A549 (cell line): Measurements from ENCODE around the gene NKX2-8. TPM values are rescaled to one million over a fixed set of nuclear protein-coding genes. Genes with fewer than 3 reads are reported as not detected.

Experiments used
- ATAC-seq, 2 experiments: fragments of 200-7000 bp in 1 of 2; fragments of >200 bp in 1 of 2; cut with Nextera tagmentation in 1 of 2; cut with Tn5 transposase in 1 of 2; 3 replicates each; pipeline versions ENCODE4 v1.8.0 to v1.9.1; 2018 to 2020; ENCODE audit warnings: mild to moderate bottlenecking in 1 of 2, moderate library complexity in 1 of 2
- CTCF ChIA-PET: fragments of 300-600 bp; sonication (Branson Sonifier 250); formaldehyde crosslinking; extraction: SDS; loops from one replicate; lab custom pipeline; 2021; ENCODE audit warnings: antibody characterized with exemption, inconsistent platforms; lab: Yijun Ruan, JAX
- POLR2A ChIA-PET: fragments of 350-600 bp; formaldehyde crosslinking; extraction: SDS; loops from one replicate; lab custom pipeline; 2021; ENCODE audit warnings: antibody characterized with exemption, inconsistent platforms; lab: Yijun Ruan, JAX
- DNase-seq, 2 experiments: peaks; one replicate each; pipeline versions ENCODE4 v3.0.0 to v3.0.0-alpha.2; 2011 to 2016; ENCODE audit warnings: low read depth in 1 of 2, low spot score in 1 of 2
- FAIRE-seq: peaks from 2 replicates; lab custom pipeline; 2011; peaks lifted over from hg19 to GRCh38; lab: Jason Lieb, UNC
- H3K27ac ChIP-seq, 2 experiments: fragments of >200 bp; sonication (Bioruptor Twin); formaldehyde crosslinking; 3 replicates each; pipeline ENCODE4 v1.5.1; 2016 to 2017
- H3K4me1 ChIP-seq: fragments of >200 bp; sonication (Bioruptor Twin); formaldehyde crosslinking; 3 replicates; pipeline ENCODE4 v1.6.1; 2016
- H3K4me2 ChIP-seq: fragments of >200 bp; sonication (Bioruptor Twin); formaldehyde crosslinking; 3 replicates; pipeline ENCODE4 v1.6.1; 2016
- H3K4me3 ChIP-seq: fragments of >200 bp; sonication (Bioruptor Twin); formaldehyde crosslinking; 3 replicates; pipeline ENCODE4 v1.5.1; 2016
- H3K9me3 ChIP-seq: fragments of >200 bp; sonication (Bioruptor Twin); formaldehyde crosslinking; 3 replicates; pipeline ENCODE4 v1.6.1; 2016
- ATOH8 ChIP-seq: fragments of 250-450 bp; sonication (Bioruptor Pico); IDR thresholded peaks from 2 replicates; pipeline ENCODE4 v1.5.0; 2020; ENCODE audit warnings: low read depth, mild to moderate bottlenecking, moderate library complexity
- CBX2 ChIP-seq: fragments of 200-600 bp; sonication (generic); IDR thresholded peaks from 2 replicates; pipeline ENCODE4 v1.6.1; 2016; ENCODE audit warnings: low read depth, mild to moderate bottlenecking, borderline replicate concordance
- CHD4 ChIP-seq: fragments of 200-600 bp; sonication (generic); IDR thresholded peaks from 2 replicates; pipeline ENCODE4 v1.6.1; 2016; ENCODE audit warnings: antibody characterized with exemption, mild to moderate bottlenecking, borderline replicate concordance
- EHF ChIP-seq: fragments of 250-450 bp; sonication (Bioruptor Pico); IDR thresholded peaks from 2 replicates; pipeline ENCODE4 v1.5.0; 2020; ENCODE audit warnings: mild to moderate bottlenecking
- FOSB ChIP-seq: fragments of 250-450 bp; sonication (Bioruptor Pico); IDR thresholded peaks from 2 replicates; pipeline ENCODE4 v1.5.0; 2020; ENCODE audit warnings: mild to moderate bottlenecking, moderate library complexity
- FOSL2 ChIP-seq, 2 experiments: fragments of 450-650 bp in 1 of 2; fragments of >200 bp in 1 of 2; sonication (Bioruptor Twin) in 1 of 2; formaldehyde crosslinking; IDR thresholded peaks; 2 replicates each; pipeline versions ENCODE4 v1.5.0 to v1.6.1; 2016 to 2020; ENCODE audit warnings: mild to moderate bottlenecking in 1 of 2, moderate library complexity in 1 of 2
- HOXA7 ChIP-seq: fragments of 250-450 bp; sonication (Bioruptor Pico); IDR thresholded peaks from 2 replicates; pipeline ENCODE4 v1.5.0; 2020; ENCODE audit warnings: mild to moderate bottlenecking, moderate library complexity
- HOXB13 ChIP-seq: fragments of 250-450 bp; sonication (Bioruptor Pico); IDR thresholded peaks from 2 replicates; pipeline ENCODE4 v1.5.0; 2020; ENCODE audit warnings: low read depth, mild to moderate bottlenecking, moderate library complexity
- HOXB5 ChIP-seq: fragments of 250-450 bp; sonication (Bioruptor Pico); IDR thresholded peaks from 2 replicates; pipeline ENCODE4 v1.5.0; 2020; ENCODE audit warnings: mild to moderate bottlenecking, moderate library complexity
- JUNB ChIP-seq: fragments of >200 bp; sonication (Bioruptor Twin); formaldehyde crosslinking; IDR thresholded peaks from 2 replicates; pipeline ENCODE4 v1.6.1; 2016
- KDM5A ChIP-seq: fragments of 200-600 bp; sonication (generic); IDR thresholded peaks from 2 replicates; pipeline ENCODE4 v1.6.1; 2016; ENCODE audit warnings: antibody characterized with exemption, mild to moderate bottlenecking
- MAZ ChIP-seq: fragments of 150-350 bp; IDR thresholded peaks from 2 replicates; pipeline ENCODE4 v1.6.1; 2014; ENCODE audit warnings: antibody characterized with exemption, low read depth, low read length, borderline replicate concordance
- NFE2L2 ChIP-seq: fragments of 150-350 bp; conservative IDR thresholded peaks from 2 replicates; pipeline ENCODE4 v1.6.1; 2014; ENCODE audit warnings: low read length
- PHF8 ChIP-seq: fragments of 200-600 bp; sonication (generic); IDR thresholded peaks from 2 replicates; pipeline ENCODE4 v1.6.1; 2016; ENCODE audit warnings: low read depth, mild to moderate bottlenecking, antibody characterized with exemption, moderate library complexity, borderline replicate concordance
- POLR2A ChIP-seq: IDR thresholded peaks from 2 replicates; pipeline ENCODE4 v1.6.1; 2012; ENCODE audit warnings: mild to moderate bottlenecking, low read length
- RAD21 ChIP-seq, 2 experiments: fragments of >200 bp in 1 of 2; sonication (Bioruptor Twin) in 1 of 2; formaldehyde crosslinking in 1 of 2; IDR thresholded peaks in 1 of 2; conservative IDR thresholded peaks in 1 of 2; 2 replicates in 1 of 2; 3 replicates in 1 of 2; pipeline ENCODE4 v1.6.1; 2012 to 2018; ENCODE audit warnings: inconsistent platforms in 1 of 2
- RFX5 ChIP-seq: fragments of 450-650 bp; IDR thresholded peaks from 2 replicates; pipeline ENCODE4 v1.7.1; 2014; ENCODE audit warnings: antibody characterized with exemption, mild to moderate bottlenecking, moderate library complexity
- RNF2 ChIP-seq: fragments of 200-600 bp; sonication (generic); IDR thresholded peaks from 2 replicates; pipeline ENCODE4 v1.6.1; 2016; ENCODE audit warnings: low read depth, mild to moderate bottlenecking, antibody characterized with exemption, moderate library complexity, borderline replicate concordance
- SREBF2 ChIP-seq: fragments of 450-650 bp; IDR thresholded peaks from 2 replicates; pipeline ENCODE4 v1.6.1; 2014; ENCODE audit warnings: mild to moderate bottlenecking, moderate library complexity
- ZC3H11A ChIP-seq: fragments of 450-650 bp; IDR thresholded peaks from 2 replicates; pipeline ENCODE4 v1.6.1; 2014; ENCODE audit warnings: antibody characterized with exemption, mild to moderate bottlenecking
- ZSCAN20 ChIP-seq: fragments of 250-450 bp; sonication (Bioruptor Pico); IDR thresholded peaks from 2 replicates; pipeline ENCODE4 v1.8.0; 2022; ENCODE audit warnings: mild to moderate bottlenecking, moderate library complexity
- WGBS: methylation state at CpG from one replicate; pipeline ENCODE4 v1.1.6; 2017; ENCODE audit errors: missing lambda C conversion rate; 5-methylcytosine and 5-hydroxymethylcytosine counted together
- polyA minus RNA-seq: library from RNA; depleted of rRNA, polyadenylated mRNA; stranded (reverse); fragments of >200 nt; gene quantifications from 2 replicates; pipeline ENCODE4 v1.2.3, GENCODE V29; 2011; rRNA and poly(A)+ RNA removed
- polyA plus RNA-seq, 4 experiments: library from polyadenylated mRNA; depleted of rRNA in 3 of 4; stranded (reverse); fragments of >200 nt; fragmentation: RNase III in 1 of 4; extraction: RNeasy Plus Mini Kit Qiagen cat#74134 plus additional on column Dnase treatment in 1 of 4; gene quantifications; 2 replicates in 3 of 4; 3 replicates in 1 of 4; pipeline ENCODE4 v1.2.3, GENCODE V29; 2011 to 2017
- TF ChIP-seq, protein P1 (sequence below): IDR thresholded peaks from 2 replicates; pipeline ENCODE4 v1.6.1; 2012
- TF ChIP-seq, protein P2 (sequence below): fragments of >200 bp; sonication (Bioruptor Twin); formaldehyde crosslinking; IDR thresholded peaks from 3 replicates; pipeline ENCODE4 v1.5.1; 2016
- TF ChIP-seq, protein P3 (sequence below): IDR thresholded peaks from 2 replicates; pipeline ENCODE4 v1.6.1; 2012

The NKX2-8 gene
- polyA plus RNA-seq (2011; rRNA removed) = 0.21 and 0.58 TPM in 2 replicates
- 0.81 and 1.3 TPM in 2 replicates for polyA plus RNA-seq (2012; cell fraction: cytosol; rRNA removed)
- polyA plus RNA-seq (2012; cell fraction: nucleus; rRNA removed) = 0.86 and 1.6 TPM in 2 replicates
- polyA plus RNA-seq (2017; fragmentation: RNase III; extraction: RNeasy Plus Mini Kit Qiagen cat#74134 plus additional on column Dnase treatment) = 0.47 to 0.68 TPM (median 0.62 TPM) in 3 replicates
- 0.58 TPM in 2 replicates for polyA minus RNA-seq

GRCh38 chr14:36582011-36582873, at the start of gene NKX2-8:
NKX2-8 (minus strand) TSS chr14:36582614; CDS start chr14:36582389, 225 bp downstream.
- DNase-seq (peak; percentile 41 to 49), FAIRE-seq (no peak), ATAC-seq (peak; percentile 77 to 89)
- peak within 1 kb of the TSS; percentile 96 for H3K4me2 ChIP-seq
- H3K4me1 ChIP-seq = no peaks in the 10 kb centered on the region
- no peaks in the 10 kb centered on the region for H3K9me3 ChIP-seq
- WGBS = 5% methylated on average over 28 of the region's 62 CpGs
- peak within 1 kb of the TSS; percentile 74 for H3K4me3 ChIP-seq
- POLR2A ChIA-PET = interaction anchor here (1.3 kb wide), 1 partner anchor 23 kb away, joined by 5 read pairs; no protein-coding TSS in a partner anchor
- CTCF ChIA-PET = interaction anchor here (0.6 to 2.9 kb wide), 4 partner anchors 22 to 638 kb away, joined by 3 to 8 read pairs (median 7); no protein-coding TSS in a partner anchor
- TF ChIP-seq ZC3H11A (no peak), RNF2 (peak; percentile 82; the same call in 1 of the 2 replicates), KDM5A (no peak), RFX5 (no peak), POLR2A (no peak), FOSL2 (IDR thresholded peaks at IDR 0.05) (no peak), FOSL2 (CRISPR knock-in tag; IDR thresholded peaks at IDR 0.05) (no peak)
- H3K27ac ChIP-seq = peak within 1 kb of the TSS; percentile 66 to 85

DNA sequence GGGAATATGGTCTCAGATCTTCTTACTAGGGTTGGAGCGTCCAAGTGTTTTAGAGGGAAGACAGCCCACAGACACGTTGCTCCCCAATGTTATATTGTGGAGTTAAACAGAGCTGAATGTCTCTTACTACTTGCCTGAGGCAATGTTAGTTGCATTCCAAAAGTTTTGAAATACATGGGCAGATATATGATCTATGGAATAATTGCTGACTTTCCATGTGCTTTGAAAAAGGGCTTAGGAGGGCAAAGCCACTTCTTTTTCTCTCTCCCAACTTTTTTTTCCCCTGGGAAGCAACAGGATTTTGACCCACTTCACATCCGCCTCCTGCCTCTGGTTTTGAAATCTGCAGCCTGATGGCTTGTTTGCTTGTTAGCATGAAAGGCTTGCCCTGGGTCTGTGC, 45.6 kb upstream of the NKX2-8 start:
- H3K4me1 ChIP-seq = no peaks in the 10 kb centered on the region
- H3K9me3 ChIP-seq = no peaks in the 10 kb centered on the region
- POLR2A ChIA-PET = interaction anchor here (0.6 to 1.0 kb wide), 2 partner anchors 17 to 802 kb away, joined by 3 to 5 read pairs; partner anchors contain the start of gene BRMS1L
- ATAC-seq (no peak), DNase-seq (no peak), FAIRE-seq (no peak)
- H3K27ac ChIP-seq = no peak overlapping the region
- WGBS = 46% methylated on average over 3 of the region's 3 CpGs
- no peak overlapping the region for H3K4me2 ChIP-seq
- H3K4me3 ChIP-seq = no peak overlapping the region
- CTCF ChIA-PET = interaction anchor here (1.0 kb wide), 1 partner anchor 522 kb away, joined by 4 read pairs; no protein-coding TSS in a partner anchor
- TF ChIP-seq PHF8 (no peak), FOSL2 (IDR thresholded peaks at IDR 0.05) (no peak), FOSL2 (CRISPR knock-in tag; IDR thresholded peaks at IDR 0.05) (no peak), NFE2L2 (no peak), HOXA7 (CRISPR knock-in tag) (no peak), RAD21 (conservative IDR thresholded peaks at IDR 0.05 in 1 of 2, IDR thresholded peaks at IDR 0.05 in 1 of 2) (no peak), JUNB (no peak), EHF (CRISPR knock-in tag) (no peak), FOSB (CRISPR knock-in tag) (no peak), ATOH8 (CRISPR knock-in tag) (no peak), MAZ (no peak), SREBF2 (no peak), HOXB5 (CRISPR knock-in tag) (no peak), CBX2 (no peak), HOXB13 (CRISPR knock-in tag) (no peak), ZSCAN20 (CRISPR knock-in tag) (no peak), CHD4 (no peak)
- TF ChIP-seq, protein P1, sequence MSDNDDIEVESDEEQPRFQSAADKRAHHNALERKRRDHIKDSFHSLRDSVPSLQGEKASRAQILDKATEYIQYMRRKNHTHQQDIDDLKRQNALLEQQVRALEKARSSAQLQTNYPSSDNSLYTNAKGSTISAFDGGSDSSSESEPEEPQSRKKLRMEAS = no peak
- TF ChIP-seq, protein P2, sequence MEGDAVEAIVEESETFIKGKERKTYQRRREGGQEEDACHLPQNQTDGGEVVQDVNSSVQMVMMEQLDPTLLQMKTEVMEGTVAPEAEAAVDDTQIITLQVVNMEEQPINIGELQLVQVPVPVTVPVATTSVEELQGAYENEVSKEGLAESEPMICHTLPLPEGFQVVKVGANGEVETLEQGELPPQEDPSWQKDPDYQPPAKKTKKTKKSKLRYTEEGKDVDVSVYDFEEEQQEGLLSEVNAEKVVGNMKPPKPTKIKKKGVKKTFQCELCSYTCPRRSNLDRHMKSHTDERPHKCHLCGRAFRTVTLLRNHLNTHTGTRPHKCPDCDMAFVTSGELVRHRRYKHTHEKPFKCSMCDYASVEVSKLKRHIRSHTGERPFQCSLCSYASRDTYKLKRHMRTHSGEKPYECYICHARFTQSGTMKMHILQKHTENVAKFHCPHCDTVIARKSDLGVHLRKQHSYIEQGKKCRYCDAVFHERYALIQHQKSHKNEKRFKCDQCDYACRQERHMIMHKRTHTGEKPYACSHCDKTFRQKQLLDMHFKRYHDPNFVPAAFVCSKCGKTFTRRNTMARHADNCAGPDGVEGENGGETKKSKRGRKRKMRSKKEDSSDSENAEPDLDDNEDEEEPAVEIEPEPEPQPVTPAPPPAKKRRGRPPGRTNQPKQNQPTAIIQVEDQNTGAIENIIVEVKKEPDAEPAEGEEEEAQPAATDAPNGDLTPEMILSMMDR = no peak
- TF ChIP-seq, protein P3, sequence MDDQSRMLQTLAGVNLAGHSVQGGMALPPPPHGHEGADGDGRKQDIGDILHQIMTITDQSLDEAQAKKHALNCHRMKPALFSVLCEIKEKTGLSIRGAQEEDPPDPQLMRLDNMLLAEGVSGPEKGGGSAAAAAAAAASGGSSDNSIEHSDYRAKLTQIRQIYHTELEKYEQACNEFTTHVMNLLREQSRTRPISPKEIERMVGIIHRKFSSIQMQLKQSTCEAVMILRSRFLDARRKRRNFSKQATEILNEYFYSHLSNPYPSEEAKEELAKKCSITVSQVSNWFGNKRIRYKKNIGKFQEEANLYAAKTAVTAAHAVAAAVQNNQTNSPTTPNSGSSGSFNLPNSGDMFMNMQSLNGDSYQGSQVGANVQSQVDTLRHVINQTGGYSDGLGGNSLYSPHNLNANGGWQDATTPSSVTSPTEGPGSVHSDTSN = no peak
